ENCODE results near the gene PDE4D. TPM values are rescaled to one million over a fixed set of nuclear protein-coding genes. Genes with fewer than 3 reads are reported as not detected.

PDE4D gene
- total RNA-seq, 1 donor from 2014 or later: 219 TPM

DNA sequence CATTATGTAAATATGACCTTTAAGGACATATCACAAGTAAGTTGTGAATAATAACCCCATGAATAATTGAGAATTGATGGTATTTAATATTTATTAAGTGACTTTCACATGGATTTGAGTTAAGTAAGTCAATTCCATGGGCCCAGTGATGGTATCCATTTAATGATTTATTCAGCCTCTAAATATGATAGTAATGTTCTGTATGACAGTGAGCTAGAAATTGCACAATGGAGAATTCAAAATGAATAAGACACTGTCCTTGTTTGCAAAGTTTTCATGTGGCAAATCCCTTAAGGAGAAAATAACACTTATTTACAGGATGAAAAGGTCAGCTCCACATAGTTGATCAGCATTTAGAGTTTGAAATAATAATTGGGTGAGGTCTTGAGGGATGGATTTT, 160.7 kb downstream of the PDE4D start:
- no peak for DNase-seq

GRCh38 chr5:59732301-59732700, 161.2 kb downstream of the PDE4D start:
- no peak for DNase-seq

DNA sequence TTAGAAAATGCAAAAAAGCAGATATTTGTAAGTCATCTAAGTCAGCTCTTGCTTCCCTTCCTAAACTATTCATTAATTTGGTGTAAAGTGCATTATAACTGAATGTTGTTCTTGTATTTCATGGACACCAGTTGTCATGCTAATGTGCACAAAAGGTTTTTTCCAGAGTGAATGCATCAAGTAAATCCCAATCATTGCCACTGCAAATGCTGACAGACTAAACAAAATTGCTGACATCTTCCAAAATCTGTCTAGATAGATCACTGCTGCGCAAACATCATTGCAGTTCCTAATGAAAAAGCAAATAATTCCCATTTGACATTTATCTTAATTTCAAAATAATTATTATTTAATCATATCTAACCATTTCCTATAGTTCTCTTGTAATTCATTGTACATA, 161.7 kb downstream of the PDE4D start:
- DNase-seq: no peak

DNA sequence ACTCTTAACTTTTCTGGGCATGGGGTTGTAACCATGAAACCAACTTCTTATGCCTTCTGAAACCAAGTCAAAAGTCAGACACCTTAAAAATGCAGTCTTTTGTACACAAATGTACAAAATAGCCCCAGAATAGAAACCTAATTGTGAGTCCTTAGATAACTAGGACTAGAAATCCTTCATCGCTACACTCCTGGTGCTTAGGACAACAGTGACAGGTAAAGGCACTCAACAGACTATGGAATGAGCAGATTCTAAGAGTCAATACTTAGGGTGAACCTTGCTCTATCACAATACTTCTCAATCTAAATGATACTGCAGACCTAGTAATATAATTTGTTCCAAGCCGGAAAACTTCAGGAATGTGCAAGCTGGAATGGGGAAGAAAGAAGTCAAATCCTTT, 163.7 kb downstream of the PDE4D start:
- no peak for DNase-seq

- no peak for DNase-seq
Measured at GRCh38 chr5:59729357-59729756, 164.2 kb downstream of the PDE4D start.

GRCh38 chr5:59728356-59728755, 165.2 kb downstream of the PDE4D start:
- no peak for DNase-seq

DNA sequence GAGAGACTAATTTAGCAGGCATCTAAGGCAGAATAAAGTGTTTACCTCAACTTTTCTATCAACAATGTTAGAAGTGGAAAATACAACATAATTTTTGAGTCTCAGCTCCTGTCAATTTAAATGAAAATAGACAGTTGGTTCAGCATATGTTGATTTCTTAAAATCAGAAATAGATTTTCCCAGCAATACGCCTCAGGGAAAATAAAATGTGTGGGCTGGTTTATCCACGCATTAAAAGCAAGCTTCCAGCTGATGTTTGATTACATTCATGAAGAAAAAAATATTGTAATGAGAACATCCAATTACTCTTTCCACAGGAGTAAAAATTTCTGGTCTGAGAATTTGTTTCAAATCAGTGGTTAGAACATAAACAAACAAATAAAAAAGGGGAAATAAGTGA, 166.3 kb downstream of the PDE4D start:
- DNase-seq: no peak

DNA sequence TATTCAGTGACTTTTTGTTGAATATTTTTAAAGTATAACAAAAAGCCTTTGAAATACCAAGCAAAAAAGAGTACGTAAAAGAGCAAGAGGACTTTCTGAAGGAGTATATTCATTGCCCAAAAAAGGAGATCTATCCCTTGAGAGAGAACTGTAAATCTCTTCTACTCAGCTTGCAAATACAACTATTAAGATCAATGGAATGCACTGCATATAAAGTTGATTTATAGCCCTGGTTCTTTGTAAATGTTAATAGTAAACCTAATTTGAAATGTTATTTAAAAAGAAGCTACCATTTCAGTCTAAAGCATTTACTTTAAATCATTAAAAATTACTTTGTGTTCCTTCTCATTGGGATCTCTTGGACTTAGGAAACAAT, 168.1 kb downstream of the PDE4D start:
- DNase-seq: no peak

GRCh38 chr5:59724482-59725391, 168.8 kb downstream of the PDE4D start:
- no peak for DNase-seq

GRCh38 chr5:59722874-59723273, 170.7 kb downstream of the PDE4D start:
- no peak for DNase-seq

GRCh38 chr5:59721741-59722140, 171.8 kb downstream of the PDE4D start:
- DNase-seq: no peak

DNA sequence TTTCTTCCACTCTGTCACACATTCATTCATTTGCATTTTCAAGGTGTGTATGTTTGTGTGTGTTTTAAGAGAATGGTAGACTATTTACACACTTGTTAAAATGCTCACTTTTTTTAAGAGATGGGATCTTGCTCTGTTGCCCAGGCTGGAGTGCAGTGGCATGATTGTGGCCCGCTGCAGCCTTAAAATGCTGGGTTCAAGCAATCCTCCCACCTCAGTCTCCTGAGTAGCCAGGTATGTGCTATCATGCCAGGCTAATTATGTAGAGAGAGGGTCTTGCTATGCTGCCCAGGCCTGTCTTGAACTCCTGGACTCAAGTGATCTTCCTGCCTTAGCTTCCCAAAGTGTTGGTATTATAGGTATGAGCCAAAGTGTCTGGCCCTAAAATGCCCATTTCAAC, 173.5 kb downstream of the PDE4D start:
- DNase-seq: no peak

- no peak for DNase-seq
Measured at GRCh38 chr5:59716966-59717500, 176.5 kb downstream of the PDE4D start.

DNA sequence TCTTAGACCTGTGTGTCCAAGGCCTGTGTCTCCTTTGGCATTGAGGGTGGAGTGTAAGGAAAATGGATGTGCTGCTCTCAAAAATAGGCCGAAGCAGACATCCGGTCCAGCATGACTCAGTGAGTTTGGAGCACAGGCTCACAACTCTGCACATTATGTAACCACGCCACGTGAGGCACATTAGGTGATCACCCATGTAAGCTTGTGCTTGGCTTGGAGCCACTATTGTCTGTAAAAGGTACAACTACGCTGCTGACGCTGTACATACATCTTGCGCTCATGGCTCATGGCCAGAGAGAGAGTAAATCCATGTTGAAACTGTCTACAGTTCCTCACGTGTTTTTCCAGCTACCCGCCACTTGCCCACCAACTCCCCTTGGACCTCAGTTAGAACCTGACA, 177.5 kb downstream of the PDE4D start:
- DNase-seq: no peak

- DNase-seq: no peak
Measured at GRCh38 chr5:59715228-59715627, 178.3 kb downstream of the PDE4D start.

GRCh38 chr5:59713498-59713844, 180.1 kb downstream of the PDE4D start:
- DNase-seq: no peak

GRCh38 chr5:59712836-59713497, 180.6 kb downstream of the PDE4D start:
- DNase-seq: no peak

DNA sequence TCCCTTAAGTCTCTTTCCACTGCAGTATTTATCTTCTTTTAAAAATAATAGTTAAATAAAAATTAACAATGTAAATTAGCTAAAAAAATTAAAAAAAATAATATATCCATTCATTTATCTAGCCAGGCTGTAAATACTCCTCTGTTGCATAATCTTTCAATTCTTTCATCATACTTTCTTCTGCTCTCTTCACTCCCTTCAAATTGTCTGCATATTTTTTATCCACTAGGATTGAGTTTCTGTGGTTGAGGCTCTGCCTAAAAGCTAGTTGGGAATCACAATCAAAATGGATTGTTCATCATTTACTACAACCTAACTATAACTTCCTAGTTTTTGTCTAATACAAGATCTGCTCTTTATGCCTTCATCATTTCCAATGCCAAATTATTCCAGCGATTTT, 182.2 kb downstream of the PDE4D start:
- no peak for DNase-seq

- DNase-seq: no peak
Measured at GRCh38 chr5:59709846-59710245, 183.7 kb downstream of the PDE4D start.

- DNase-seq: no peak
Measured at GRCh38 chr5:59709346-59709821, 184.1 kb downstream of the PDE4D start.

DNA sequence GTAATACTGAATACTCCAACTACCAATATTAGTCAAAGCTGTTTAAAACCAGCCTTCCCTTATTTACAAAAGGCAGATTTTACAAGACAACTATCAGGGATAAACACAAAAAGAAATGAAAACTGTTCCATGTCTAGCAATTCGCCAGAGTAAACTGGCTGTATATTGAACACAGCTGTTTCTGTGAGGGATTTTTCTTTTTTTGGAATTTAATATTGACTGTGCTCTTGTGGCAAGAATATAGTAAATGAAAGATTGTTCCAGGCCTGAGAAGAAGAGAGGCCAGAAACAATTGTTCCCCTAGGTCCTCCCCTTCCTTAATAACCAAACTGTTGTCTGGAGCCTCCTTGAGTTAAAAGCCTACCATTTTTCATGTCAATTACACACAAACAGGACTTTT, 188.6 kb downstream of the PDE4D start:
- DNase-seq: no peak

GRCh38 chr5:59703789-59704188, 189.7 kb downstream of the PDE4D start:
- no peak for DNase-seq

Measured in occipital lobe (tissue), 2 donors.